Measurements from ENCODE around the gene PCDH1. TPM values are rescaled to one million over a fixed set of nuclear protein-coding genes. Genes with fewer than 3 reads are reported as not detected.

Gene PCDH1
- total RNA-seq, 1 donor from 2014 or later = 11.5 TPM

GRCh38 chr5:141804475-141804874 is 73.7 kb downstream of the PCDH1 start:
- H3K27me3 Mint-ChIP-seq (ENCODE audit: low read depth, unreplicated experiment) = peaks cover 53% of the 10 kb centered on the region
- no peaks in the 10 kb centered on the region for H3K79me2 ChIP-seq (ENCODE audit: insufficient read depth, low read length)
- H3K27me3 ChIP-seq (ENCODE audit: insufficient read depth, low read length) = peaks cover 46% of the 10 kb centered on the region
- H3K4me2 ChIP-seq (ENCODE audit: low read length) = no peak overlapping the region
- no peaks in the 10 kb centered on the region for H3K9me3 ChIP-seq (ENCODE audit: insufficient read depth, low read depth, low read length)
- no peak for TF ChIP-seq CTCF (IDR thresholded peaks at IDR 0.05; ENCODE audit: insufficient read depth, low read depth, low read length)
- TF ChIP-seq EZH2 (IDR thresholded peaks at IDR 0.05; ENCODE audit: insufficient read depth, low read length) = no peak
- no peaks in the 10 kb centered on the region for H3K4me1 ChIP-seq (ENCODE audit: insufficient read depth, low read length)
- H3K4me3 Mint-ChIP-seq (ENCODE audit: unreplicated experiment) = no peak overlapping the region
- no peak overlapping the region for H2AFZ ChIP-seq (ENCODE audit: low read depth, low read length)
- H3K27ac Mint-ChIP-seq (ENCODE audit: unreplicated experiment) = no peak overlapping the region
- no peaks in the 10 kb centered on the region for H3K9me3 Mint-ChIP-seq (ENCODE audit: unreplicated experiment)
- H3K36me3 ChIP-seq (ENCODE audit: insufficient read depth, low read length) = no peaks in the 10 kb centered on the region
- no peaks in the 10 kb centered on the region for H4K20me1 ChIP-seq (ENCODE audit: insufficient read depth, low read length)
- no peak for DNase-seq (ENCODE audit: low read depth)
- no peaks in the 10 kb centered on the region for H3K36me3 Mint-ChIP-seq (ENCODE audit: low read depth, unreplicated experiment)
- H3K9ac ChIP-seq (ENCODE audit: low read length) = no peak overlapping the region
- H3K4me3 ChIP-seq (ENCODE audit: insufficient read depth, low read depth, low read length) = no peak overlapping the region
- FAIRE-seq = no peak
- H3K4me1 Mint-ChIP-seq (ENCODE audit: low read depth, unreplicated experiment) = peaks cover 1% of the 10 kb centered on the region
- H3K27ac ChIP-seq (ENCODE audit: low read depth, low read length) = no peak overlapping the region

Other genes starting within 250 kb of the PCDH1 start
- gene HDAC3, start 241.6 kb downstream of the PCDH1 start, total RNA-seq = 60.7 and 63.8 TPM in 2 replicates
- 12.2 and 12.9 TPM in 2 replicates for gene RELL2, start 241.4 kb downstream of the PCDH1 start, total RNA-seq
- 39.4 and 40.6 TPM in 2 replicates for gene FCHSD1, start 227.0 kb downstream of the PCDH1 start, total RNA-seq
- gene ARAP3, start 196.2 kb downstream of the PCDH1 start, total RNA-seq = 14.9 and 17.4 TPM in 2 replicates
- gene DELE1, start 45.5 kb upstream of the PCDH1 start, total RNA-seq = 37.6 and 38.2 TPM in 2 replicates
- gene PCDH12, start 79.8 kb upstream of the PCDH1 start, total RNA-seq = 0.02 TPM in 1 of 2 replicates, not detected in the other
- gene RNF14, start 90.7 kb upstream of the PCDH1 start, total RNA-seq = 96.5 and 105 TPM in 2 replicates
- gene GNPDA1, start 134.6 kb upstream of the PCDH1 start, total RNA-seq = 23.1 and 30.7 TPM in 2 replicates
- gene NDFIP1, start 230.4 kb upstream of the PCDH1 start, total RNA-seq = 56.8 and 57.6 TPM in 2 replicates

All from astrocyte (in vitro differentiated cells and primary cell).